BE2C (cell line): ENCODE measurements around the gene C1QL2.

Source experiments
- DNase-seq: peaks from one replicate; pipeline ENCODE4 v3.0.0-alpha.2; 2020
- H3K27me3 ChIP-seq: fragments of 250-450 bp; sonication (Bioruptor Pico); 2 replicates; pipeline ENCODE4 v1.5.1; 2020; ENCODE audit warnings: mild to moderate bottlenecking
- H3K36me3 ChIP-seq: fragments of 250-450 bp; sonication (Bioruptor Pico); 2 replicates; pipeline ENCODE4 v1.5.1; 2020; ENCODE audit warnings: mild to moderate bottlenecking
- H3K4me1 ChIP-seq: fragments of 250-450 bp; sonication (Bioruptor Pico); 2 replicates; pipeline ENCODE4 v1.5.1; 2020
- H3K4me3 ChIP-seq: 2 replicates; pipeline ENCODE4 v1.5.1; 2011; ENCODE audit warnings: low read depth, low read length
- H3K9me3 ChIP-seq: fragments of 250-450 bp; sonication (Bioruptor Pico); 2 replicates; pipeline ENCODE4 v1.5.1; 2020
- CTCF ChIP-seq: IDR thresholded peaks from 2 replicates; pipeline ENCODE4 v1.5.1; 2012; ENCODE audit warnings: mild to moderate bottlenecking, low read depth, low read length

C1QL2 gene

DNA sequence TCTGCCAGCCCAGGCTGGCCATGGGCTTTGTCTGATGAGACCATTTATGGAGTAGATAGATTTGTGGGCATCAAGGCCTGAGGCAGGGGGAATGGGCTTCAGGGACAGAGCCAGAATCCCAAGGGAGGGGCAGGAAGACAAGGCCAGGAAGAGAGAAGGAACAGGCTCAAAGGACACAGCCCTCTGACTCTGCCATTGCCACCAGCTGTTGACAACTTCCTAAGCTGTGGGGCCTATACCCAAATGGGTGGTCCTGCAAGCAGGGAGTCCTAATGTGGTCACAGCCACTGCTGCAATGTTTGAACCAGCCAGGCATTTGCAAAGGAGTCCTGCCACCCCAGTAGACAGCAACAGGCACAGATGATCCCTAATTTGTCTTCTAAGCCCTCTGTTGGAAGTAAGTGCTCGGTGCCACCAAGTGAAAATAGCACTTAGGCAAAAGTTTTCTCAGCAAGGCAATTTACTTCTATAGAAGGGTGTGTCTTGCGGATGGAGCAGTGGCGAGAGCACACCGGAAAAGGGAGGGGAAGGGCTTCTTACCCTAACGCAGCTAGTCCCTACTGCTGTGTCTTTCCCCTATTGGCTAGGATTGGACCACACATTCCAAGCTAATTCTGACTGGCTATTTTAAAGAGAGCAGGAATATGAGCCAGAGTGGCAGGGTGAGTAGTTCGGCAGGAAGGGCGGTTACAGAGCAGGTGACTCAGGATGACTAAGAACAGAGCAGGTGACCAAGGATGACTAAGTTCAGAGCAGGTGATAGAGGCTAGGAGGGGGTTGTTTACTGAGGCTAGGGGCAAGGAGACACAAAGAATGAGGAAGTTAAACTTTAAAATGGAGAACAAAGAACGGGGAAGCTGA lies 47.2 kb downstream of the C1QL2 start:
- DNase-seq, result no peak
- no peak overlapping the region for H3K4me3 ChIP-seq
- no peaks in the 10 kb centered on the region for H3K4me1 ChIP-seq
- no peaks in the 10 kb centered on the region for H3K9me3 ChIP-seq
- H3K36me3 ChIP-seq, result no peaks in the 10 kb centered on the region
- TF ChIP-seq CTCF, result no peak
- H3K27me3 ChIP-seq, result no peaks in the 10 kb centered on the region

GRCh38 chr2:119109866-119110265 lies 48.7 kb downstream of the C1QL2 start:
- Histone ChIP-seq H3K4me1 (no peaks in the 10 kb centered on the region), H3K36me3 (no peaks in the 10 kb centered on the region), H3K27me3 (no peaks in the 10 kb centered on the region), H3K9me3 (no peaks in the 10 kb centered on the region), H3K4me3 (no peak overlapping the region)
- DNase-seq, result no peak
- no peak for TF ChIP-seq CTCF

- no peak for TF ChIP-seq CTCF
- Histone ChIP-seq H3K36me3 (no peaks in the 10 kb centered on the region), H3K4me1 (no peaks in the 10 kb centered on the region), H3K27me3 (no peaks in the 10 kb centered on the region), H3K9me3 (no peaks in the 10 kb centered on the region), H3K4me3 (no peak overlapping the region)
- DNase-seq, result no peak
Measured at GRCh38 chr2:119108186-119108585, 50.4 kb downstream of the C1QL2 start.

DNA sequence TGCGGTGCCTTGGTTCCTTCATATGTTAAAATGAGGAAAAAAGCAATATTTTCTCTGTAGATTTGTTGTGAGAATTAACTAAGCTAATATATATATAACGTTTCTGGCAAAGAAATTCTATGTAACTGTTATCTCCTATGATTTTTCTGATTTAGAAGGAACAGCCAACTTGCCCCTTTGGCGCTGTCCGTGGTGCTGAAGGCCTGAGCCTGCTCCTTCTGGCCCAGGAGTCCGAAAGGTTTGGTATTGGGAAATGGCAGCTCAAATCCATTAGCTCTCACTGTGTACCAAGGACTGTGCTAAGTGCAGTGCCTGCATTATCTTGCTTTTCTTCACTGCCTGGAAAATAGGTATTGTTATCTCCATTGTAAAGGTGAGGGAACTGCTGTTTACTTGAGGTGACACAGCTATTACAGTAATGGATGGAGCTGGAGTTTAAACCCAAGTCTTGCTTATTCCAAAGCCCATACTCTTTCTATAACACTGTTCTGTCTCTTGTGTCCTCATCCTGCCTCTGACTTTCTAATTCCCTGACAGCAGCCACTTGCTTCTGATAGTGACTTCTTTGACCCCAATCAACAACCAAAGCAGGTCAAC lies 52.2 kb downstream of the C1QL2 start:
- TF ChIP-seq CTCF, result no peak
- no peak for DNase-seq
- Histone ChIP-seq H3K4me3 (no peak overlapping the region), H3K36me3 (no peaks in the 10 kb centered on the region), H3K4me1 (no peaks in the 10 kb centered on the region), H3K9me3 (no peaks in the 10 kb centered on the region), H3K27me3 (no peaks in the 10 kb centered on the region)
